ENCODE measurements around the gene GAGE12H. TPM values are rescaled to one million over a fixed set of nuclear protein-coding genes. Genes with fewer than 3 reads are reported as not detected.
A peak's percentile ranks its signal among the peaks of the same experiment; 100 is the strongest.

The GAGE12H gene
- total and polyA plus RNA-seq, 2 of the 13 experiments (the other 11 are each of a cell fraction or from before 2014, with no cell fraction given) = not detected

GRCh38 chrX:49627086-49627777 lies 47.5 kb downstream of the GAGE12H start:
- Histone ChIP-seq H3K4me1 (ENCODE audit: insufficient read depth, low read length) (no peaks in the 10 kb centered on the region), H3K27ac (ENCODE audit: extremely low read length, insufficient read depth, low read length) (no peak overlapping the region), H3K9ac (ENCODE audit: insufficient read depth, low read depth, low read length) (no peak overlapping the region), H3K4me3 (replicated peaks in 1 of 3; ENCODE audit: insufficient read depth in 1 of 3, low read depth in 2 of 3, low read length in 3 of 3) (no peak overlapping the region), H3K4me2 (ENCODE audit: low read depth, low read length) (no peak overlapping the region), H4K20me1 (ENCODE audit: insufficient read depth, low read length) (no peaks in the 10 kb centered on the region), H3K79me2 (ENCODE audit: insufficient read depth, low read length) (no peaks in the 10 kb centered on the region), H3K27me3 (ENCODE audit: control insufficient read depth in 1 of 2, insufficient read depth in 2 of 2, low read length in 2 of 2) (no peaks in the 10 kb centered on the region), H3K36me3 (replicated peaks in 1 of 2; ENCODE audit: control insufficient read depth in 1 of 2, insufficient read depth in 2 of 2, low read length in 2 of 2) (no peaks in the 10 kb centered on the region), H2AFZ (ENCODE audit: low read length) (no peak overlapping the region), H3K9me3 (ENCODE audit: low read length) (no peaks in the 10 kb centered on the region)
- POLR2A ChIA-PET = no interaction called here
- CTCF ChIA-PET (ENCODE audit: low intra/inter-chr PET ratio, low total read pairs) = interaction anchor here (0.7 kb wide), 1 partner anchor 211 kb away, joined by 3 read pairs; no protein-coding TSS in a partner anchor
- peak; percentile 26 for TF ChIP-seq STAG1 (CRISPR knock-in tag; IDR thresholded peaks at IDR 0.05)
- no peak for TF ChIP-seq AHR (CRISPR knock-in tag; IDR thresholded peaks at IDR 0.05)
- TF ChIP-seq SMC3 (IDR thresholded peaks at IDR 0.05; ENCODE audit: low read length) = peak; percentile 21; the same call in 1 of the 2 replicates
- TF ChIP-seq, protein P1, sequence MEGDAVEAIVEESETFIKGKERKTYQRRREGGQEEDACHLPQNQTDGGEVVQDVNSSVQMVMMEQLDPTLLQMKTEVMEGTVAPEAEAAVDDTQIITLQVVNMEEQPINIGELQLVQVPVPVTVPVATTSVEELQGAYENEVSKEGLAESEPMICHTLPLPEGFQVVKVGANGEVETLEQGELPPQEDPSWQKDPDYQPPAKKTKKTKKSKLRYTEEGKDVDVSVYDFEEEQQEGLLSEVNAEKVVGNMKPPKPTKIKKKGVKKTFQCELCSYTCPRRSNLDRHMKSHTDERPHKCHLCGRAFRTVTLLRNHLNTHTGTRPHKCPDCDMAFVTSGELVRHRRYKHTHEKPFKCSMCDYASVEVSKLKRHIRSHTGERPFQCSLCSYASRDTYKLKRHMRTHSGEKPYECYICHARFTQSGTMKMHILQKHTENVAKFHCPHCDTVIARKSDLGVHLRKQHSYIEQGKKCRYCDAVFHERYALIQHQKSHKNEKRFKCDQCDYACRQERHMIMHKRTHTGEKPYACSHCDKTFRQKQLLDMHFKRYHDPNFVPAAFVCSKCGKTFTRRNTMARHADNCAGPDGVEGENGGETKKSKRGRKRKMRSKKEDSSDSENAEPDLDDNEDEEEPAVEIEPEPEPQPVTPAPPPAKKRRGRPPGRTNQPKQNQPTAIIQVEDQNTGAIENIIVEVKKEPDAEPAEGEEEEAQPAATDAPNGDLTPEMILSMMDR (CRISPR knock-in tag; IDR thresholded peaks at IDR 0.05) = peak; percentile 49
- TF ChIP-seq, protein P2, sequence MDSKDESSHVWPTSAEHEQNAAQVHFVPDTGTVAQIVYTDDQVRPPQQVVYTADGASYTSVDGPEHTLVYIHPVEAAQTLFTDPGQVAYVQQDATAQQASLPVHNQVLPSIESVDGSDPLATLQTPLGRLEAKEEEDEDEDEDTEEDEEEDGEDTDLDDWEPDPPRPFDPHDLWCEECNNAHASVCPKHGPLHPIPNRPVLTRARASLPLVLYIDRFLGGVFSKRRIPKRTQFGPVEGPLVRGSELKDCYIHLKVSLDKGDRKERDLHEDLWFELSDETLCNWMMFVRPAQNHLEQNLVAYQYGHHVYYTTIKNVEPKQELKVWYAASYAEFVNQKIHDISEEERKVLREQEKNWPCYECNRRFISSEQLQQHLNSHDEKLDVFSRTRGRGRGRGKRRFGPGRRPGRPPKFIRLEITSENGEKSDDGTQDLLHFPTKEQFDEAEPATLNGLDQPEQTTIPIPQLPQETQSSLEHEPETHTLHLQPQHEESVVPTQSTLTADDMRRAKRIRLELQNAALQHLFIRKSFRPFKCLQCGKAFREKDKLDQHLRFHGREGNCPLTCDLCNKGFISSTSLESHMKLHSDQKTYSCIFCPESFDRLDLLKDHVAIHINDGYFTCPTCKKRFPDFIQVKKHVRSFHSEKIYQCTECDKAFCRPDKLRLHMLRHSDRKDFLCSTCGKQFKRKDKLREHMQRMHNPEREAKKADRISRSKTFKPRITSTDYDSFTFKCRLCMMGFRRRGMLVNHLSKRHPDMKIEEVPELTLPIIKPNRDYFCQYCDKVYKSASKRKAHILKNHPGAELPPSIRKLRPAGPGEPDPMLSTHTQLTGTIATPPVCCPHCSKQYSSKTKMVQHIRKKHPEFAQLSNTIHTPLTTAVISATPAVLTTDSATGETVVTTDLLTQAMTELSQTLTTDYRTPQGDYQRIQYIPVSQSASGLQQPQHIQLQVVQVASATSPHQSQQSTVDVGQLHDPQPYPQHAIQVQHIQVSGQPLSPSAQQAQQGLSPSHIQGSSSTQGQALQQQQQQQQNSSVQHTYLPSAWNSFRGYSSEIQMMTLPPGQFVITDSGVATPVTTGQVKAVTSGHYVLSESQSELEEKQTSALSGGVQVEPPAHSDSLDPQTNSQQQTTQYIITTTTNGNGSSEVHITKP (CRISPR knock-in tag; IDR thresholded peaks at IDR 0.05; ENCODE audit: low read depth) = peak; percentile 49; the same call in 1 of the 2 replicates
- intact Hi-C loops (cut with micrococcal nuclease; ENCODE audit: unreplicated experiment) = loop anchor here (1.0 kb wide), 1 partner anchor 127 kb away; no protein-coding TSS in a partner anchor
- FAIRE-seq = no peak
- peak; percentile 6 for DNase-seq (ENCODE audit: low spot score)
- in situ Hi-C loops (cut with HindIII; ENCODE audit: extremely low pct_ligation_motif_present, low pct_unique_long_range_greater_than_20kb) = no loop called here
- 42% methylated on average over 8 of the region's 33 CpGs for WGBS (ENCODE audit: low lambda C conversion rate)
- ATAC-seq = peak; percentile 56; the same call in 2 of the 3 replicates
- BruUV-seq (replicated peaks) = no TSS peak

Small RNAs within 50 kb of the gene (small RNA-seq; reads per million reads assigned to genes)
- 0 reads per million in 3 experiments for gene GAGE12B (ENCODE audit: insufficient read depth in 2 of 3, insufficient read length in 3 of 3, low read depth in 2 of 3, low replicate concordance in 1 of 3)

Other genes starting within 250 kb of the GAGE12H start
- not detected in 2 replicates for gene GAGE13, start 248.4 kb upstream of the GAGE12H start, total RNA-seq (2016; rRNA removed; fragmentation: Illumina TruSeq; extraction: Trizol)
- gene GAGE13, start 248.4 kb upstream of the GAGE12H start, polyA plus RNA-seq (2011; rRNA removed) = not detected in 2 replicates
- not detected in 2 replicates for gene GAGE12C, start 47.8 kb upstream of the GAGE12H start, total RNA-seq (2016; rRNA removed; fragmentation: Illumina TruSeq; extraction: Trizol)
- gene GAGE12C, start 47.8 kb upstream of the GAGE12H start, polyA plus RNA-seq (2011; rRNA removed) = not detected in 2 replicates
- gene GAGE12D, start 38.2 kb upstream of the GAGE12H start, total RNA-seq (2016; rRNA removed; fragmentation: Illumina TruSeq; extraction: Trizol) = not detected in 2 replicates
- gene GAGE12D, start 38.2 kb upstream of the GAGE12H start, polyA plus RNA-seq (2011; rRNA removed) = not detected in 2 replicates
- not detected in 2 replicates for gene GAGE12E, start 28.7 kb upstream of the GAGE12H start, total RNA-seq (2016; rRNA removed; fragmentation: Illumina TruSeq; extraction: Trizol)
- not detected in 2 replicates for gene GAGE12E, start 28.7 kb upstream of the GAGE12H start, polyA plus RNA-seq (2011; rRNA removed)
- gene GAGE12F, start 19.1 kb upstream of the GAGE12H start, total RNA-seq (2016; rRNA removed; fragmentation: Illumina TruSeq; extraction: Trizol) = not detected in 2 replicates
- not detected in 2 replicates for gene GAGE12F, start 19.1 kb upstream of the GAGE12H start, polyA plus RNA-seq (2011; rRNA removed)
- not detected in 2 replicates for gene GAGE12G, start 9.5 kb upstream of the GAGE12H start, total RNA-seq (2016; rRNA removed; fragmentation: Illumina TruSeq; extraction: Trizol)
- gene GAGE12G, start 9.5 kb upstream of the GAGE12H start, polyA plus RNA-seq (2011; rRNA removed) = not detected in 2 replicates
- gene GAGE2A, start 9.5 kb downstream of the GAGE12H start, total RNA-seq (2016; rRNA removed; fragmentation: Illumina TruSeq; extraction: Trizol) = not detected in 2 replicates
- gene GAGE2A, start 9.5 kb downstream of the GAGE12H start, polyA plus RNA-seq (2011; rRNA removed) = not detected in 2 replicates
- gene GAGE1, start 19.1 kb downstream of the GAGE12H start, total RNA-seq (2016; rRNA removed; fragmentation: Illumina TruSeq; extraction: Trizol) = not detected in 2 replicates
- gene GAGE1, start 19.1 kb downstream of the GAGE12H start, polyA plus RNA-seq (2011; rRNA removed) = not detected in 2 replicates
- 0.69 and 0.93 TPM in 2 replicates for gene PAGE1, start 116.0 kb downstream of the GAGE12H start, total RNA-seq (2016; rRNA removed; fragmentation: Illumina TruSeq; extraction: Trizol)
- gene PAGE1, start 116.0 kb downstream of the GAGE12H start, polyA plus RNA-seq (2011; rRNA removed) = 0.12 and 0.45 TPM in 2 replicates
- gene PAGE4, start 249.4 kb downstream of the GAGE12H start, total RNA-seq (2016; rRNA removed; fragmentation: Illumina TruSeq; extraction: Trizol) = 1.1 and 1.4 TPM in 2 replicates
- gene PAGE4, start 249.4 kb downstream of the GAGE12H start, polyA plus RNA-seq (2011; rRNA removed) = 0.35 TPM in 1 of 2 replicates, not detected in the other

Measured in HepG2 (cell line).